Measurements from ENCODE around the gene MEGF9.
"Not testable (repeated sequence)": the region's sequence is repeated elsewhere in the genome, so short reads cannot be mapped to it uniquely, and the experiment has no call there.

MEGF9 gene

DNA sequence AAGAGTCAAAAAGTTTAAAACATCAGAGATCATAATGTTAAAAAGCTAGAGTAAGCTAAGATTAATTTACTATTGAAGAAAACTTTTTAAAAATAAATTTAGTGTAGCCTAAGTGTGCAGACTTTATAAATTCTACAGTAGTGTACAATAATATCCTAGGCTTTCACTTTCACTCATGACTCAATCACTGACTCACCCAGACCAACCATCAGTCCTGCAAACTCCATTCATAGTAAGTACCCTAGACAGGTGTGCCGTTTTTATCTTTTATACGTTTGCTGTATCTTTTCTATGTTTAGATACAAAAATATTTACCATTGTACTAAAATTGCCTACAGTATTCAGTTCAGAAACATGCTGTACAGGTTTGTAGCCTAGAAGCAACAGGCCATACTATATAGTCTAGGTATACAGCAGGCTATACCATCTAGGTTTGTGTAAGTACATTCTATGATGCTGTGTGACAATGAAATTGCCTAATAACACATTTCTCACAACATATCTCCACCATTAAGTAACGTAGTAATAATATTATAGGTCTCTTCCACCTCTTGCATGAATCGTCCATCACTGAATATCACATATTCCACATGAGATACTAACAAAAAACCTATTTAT, 59.2 kb downstream of the MEGF9 start:
- DNase-seq (ENCODE audit: low read depth) = no peak

- DNase-seq (ENCODE audit: low read depth) = no peak
Observed at GRCh38 chr9:120654272-120654671, 60.0 kb downstream of the MEGF9 start.

- no peak for DNase-seq (ENCODE audit: low read depth)
Observed at GRCh38 chr9:120653762-120654161, 60.5 kb downstream of the MEGF9 start.

DNA sequence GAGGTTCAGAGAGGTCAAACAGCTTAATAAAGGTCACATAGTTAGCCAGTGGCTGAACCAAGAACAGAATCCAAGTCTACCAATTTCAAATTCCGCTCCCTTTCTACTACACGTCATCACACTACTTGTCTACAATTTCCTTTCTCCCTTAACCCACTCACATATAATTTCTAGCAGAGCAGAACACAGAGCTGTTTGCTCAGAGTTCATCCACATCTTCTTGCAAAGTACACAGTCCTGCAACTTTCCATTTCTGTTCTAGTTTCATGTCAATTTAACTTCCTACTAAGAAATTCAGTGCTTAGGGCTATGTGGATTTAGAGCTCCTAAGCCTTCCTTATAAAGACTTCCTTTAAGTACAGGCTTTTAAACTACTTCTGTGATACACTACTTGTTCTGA, 61.3 kb downstream of the MEGF9 start:
- no peak for DNase-seq (ENCODE audit: low read depth)

DNA sequence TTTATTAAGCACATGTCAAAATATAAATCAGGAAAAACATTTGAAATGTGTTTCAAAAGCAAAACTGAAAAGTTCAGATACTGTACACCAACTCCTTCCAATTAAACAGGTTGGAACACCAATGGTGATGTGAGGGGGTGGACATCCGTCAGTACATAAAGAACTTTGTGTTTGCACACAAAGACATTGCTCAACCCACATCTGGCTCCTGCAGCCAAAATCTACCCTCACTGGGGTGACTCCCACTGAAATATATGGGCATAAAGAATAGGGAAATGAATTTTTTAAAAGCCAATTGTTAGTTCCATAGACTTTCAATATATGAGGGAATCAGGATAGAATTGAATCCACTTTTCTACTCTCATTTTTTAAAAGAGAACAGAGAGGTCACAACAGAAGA, 63.9 kb downstream of the MEGF9 start:
- no peak for DNase-seq (ENCODE audit: low read depth)

DNA sequence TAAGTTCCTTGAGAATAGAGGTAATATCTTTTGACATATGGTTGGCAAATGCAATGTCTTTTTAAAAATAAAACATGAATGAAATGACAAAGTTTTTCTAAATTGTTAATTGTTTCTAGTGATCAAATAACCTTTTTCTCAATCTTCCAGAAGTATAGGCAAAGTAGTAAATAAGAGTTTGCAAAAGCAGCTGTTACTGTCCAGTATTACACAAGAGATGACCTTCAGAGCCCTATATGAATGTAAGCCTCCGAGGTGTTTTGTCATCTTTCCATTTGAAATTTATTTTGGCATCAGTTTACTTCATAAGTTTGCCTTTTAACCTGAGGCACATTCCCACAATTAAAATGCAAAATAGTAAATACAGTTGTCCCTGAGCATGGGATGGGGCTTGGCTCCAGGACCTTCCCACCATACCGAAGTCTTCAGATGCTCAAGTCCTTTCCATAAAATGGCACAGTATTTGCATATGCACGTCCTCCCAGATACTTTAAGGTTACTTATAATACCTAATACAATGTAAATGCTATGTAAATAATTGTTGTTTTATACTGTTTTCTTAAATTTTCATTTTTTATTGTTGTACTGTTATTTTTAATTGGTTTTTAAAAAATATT, 65.6 kb downstream of the MEGF9 start:
- DNase-seq (ENCODE audit: low read depth) = no peak

DNA sequence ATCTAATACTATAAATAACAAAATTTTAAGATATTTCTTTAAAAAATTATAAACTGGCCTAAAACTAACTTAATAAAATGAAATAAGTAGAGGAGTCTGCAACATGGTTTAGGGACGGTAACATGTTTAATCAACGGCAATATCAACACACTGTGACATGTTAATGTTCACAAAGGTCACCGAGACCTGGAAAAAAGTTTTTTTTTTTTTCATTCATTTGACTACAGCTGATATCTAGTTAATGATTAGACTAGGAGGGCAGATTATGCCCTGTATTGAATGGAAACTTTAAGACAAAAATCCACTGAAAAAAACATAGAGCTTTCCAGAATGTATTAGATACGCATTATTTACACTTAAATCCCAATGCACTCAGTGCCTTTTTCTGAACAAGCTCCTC, 67.3 kb downstream of the MEGF9 start:
- no peak for DNase-seq (ENCODE audit: low read depth)

DNA sequence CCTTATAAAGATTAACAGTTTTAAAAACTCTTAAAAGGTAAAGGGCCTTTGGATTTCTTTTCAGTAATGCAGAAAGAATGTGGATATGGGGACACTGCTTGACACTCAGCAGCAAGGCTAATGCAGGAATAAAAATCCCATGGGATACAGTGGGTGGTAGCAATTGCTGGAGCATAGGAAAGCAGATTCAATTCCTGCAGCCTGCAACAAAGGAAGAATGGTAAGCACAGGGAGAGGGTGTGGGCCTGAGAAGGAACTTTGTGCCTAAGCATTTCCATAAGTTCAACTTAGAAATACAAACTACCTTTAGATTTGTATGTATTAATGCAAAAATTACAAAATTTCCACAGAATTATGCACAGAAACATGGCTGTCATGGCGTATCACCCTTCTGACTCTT, 68.5 kb downstream of the MEGF9 start:
- DNase-seq (ENCODE audit: low read depth) = no peak

DNA sequence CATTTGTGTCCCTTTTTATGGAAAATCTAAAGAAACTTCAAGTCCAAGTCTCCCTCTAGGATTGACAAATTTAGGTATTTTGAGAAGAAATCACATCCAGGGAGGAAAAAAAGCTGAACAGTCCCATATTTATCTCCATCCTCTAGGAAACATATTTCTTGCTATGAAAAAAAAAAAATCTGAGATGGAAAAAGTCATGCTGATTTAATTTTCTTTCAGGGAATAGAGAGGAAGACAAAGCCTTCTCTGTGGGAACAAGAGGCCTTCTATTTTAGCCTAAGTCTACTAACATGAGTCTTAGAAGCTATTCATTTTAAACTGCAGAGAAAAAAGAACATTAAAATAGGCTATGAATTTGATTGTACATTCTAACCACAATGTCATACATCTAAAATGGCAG, 71.2 kb downstream of the MEGF9 start:
- no peak for DNase-seq (ENCODE audit: low read depth)

DNA sequence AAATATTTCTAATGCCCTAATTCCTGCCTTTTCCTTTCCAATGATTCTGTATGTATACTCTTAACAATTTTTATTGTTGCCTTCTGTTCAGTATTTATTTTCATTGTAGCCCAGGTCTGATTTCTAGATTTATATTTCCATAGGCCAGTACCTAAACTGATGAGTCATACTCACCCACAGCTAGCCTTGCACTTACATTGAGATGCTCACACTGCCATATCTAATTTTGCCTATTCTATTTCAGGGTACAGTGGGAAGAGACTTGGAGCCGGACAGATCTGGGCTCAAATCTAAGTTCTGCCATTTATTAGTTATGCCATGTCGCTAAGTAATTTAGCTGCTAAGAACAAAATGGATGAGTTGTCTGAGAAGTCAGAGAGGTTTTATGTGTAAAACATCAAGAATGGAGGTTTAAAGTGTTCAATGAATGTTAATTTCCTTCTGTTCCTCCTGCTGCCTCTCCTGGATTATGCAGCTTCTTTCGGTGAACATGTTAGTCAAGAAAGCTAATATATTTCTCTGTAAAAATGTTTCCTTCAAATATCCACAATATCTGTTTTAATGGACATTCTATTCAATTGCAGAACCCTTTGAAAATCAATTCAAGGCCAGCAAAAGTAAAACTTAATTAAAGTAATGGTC, 72.0 kb downstream of the MEGF9 start:
- no peak for DNase-seq (ENCODE audit: low read depth)

GRCh38 chr9:120640874-120641273, 73.4 kb downstream of the MEGF9 start:
- not testable (repeated sequence) for DNase-seq (ENCODE audit: low read depth)

- no peak for DNase-seq (ENCODE audit: low read depth)
Observed at GRCh38 chr9:120640380-120640779, 73.9 kb downstream of the MEGF9 start.

- DNase-seq (ENCODE audit: low read depth) = no peak
Observed at GRCh38 chr9:120637919-120638318, 76.4 kb downstream of the MEGF9 start.

GRCh38 chr9:120636194-120636957, 77.9 kb downstream of the MEGF9 start:
- DNase-seq (ENCODE audit: low read depth) = no peak

DNA sequence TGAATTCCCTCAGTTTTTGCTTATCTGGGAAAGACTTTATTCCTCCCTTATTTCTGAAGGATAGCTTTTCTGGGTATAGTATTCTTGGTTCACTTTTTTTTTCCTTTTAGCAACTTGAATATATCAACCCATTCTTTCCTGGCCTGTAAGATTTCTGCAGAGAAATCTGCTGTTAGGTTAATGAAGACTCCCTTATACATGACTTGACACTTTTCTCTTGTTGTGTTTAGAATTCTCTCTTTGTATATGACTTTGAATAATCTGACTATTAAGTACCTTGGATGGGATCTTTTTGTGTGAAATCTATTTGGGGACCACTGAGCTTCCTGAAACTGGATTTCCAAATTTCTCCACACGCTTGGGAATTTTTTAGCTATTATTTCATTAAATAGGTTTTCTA, 79.3 kb downstream of the MEGF9 start:
- no peak for DNase-seq (ENCODE audit: low read depth)

- no peak for DNase-seq (ENCODE audit: low read depth)
Observed at GRCh38 chr9:120630333-120630732, 83.9 kb downstream of the MEGF9 start.

DNA sequence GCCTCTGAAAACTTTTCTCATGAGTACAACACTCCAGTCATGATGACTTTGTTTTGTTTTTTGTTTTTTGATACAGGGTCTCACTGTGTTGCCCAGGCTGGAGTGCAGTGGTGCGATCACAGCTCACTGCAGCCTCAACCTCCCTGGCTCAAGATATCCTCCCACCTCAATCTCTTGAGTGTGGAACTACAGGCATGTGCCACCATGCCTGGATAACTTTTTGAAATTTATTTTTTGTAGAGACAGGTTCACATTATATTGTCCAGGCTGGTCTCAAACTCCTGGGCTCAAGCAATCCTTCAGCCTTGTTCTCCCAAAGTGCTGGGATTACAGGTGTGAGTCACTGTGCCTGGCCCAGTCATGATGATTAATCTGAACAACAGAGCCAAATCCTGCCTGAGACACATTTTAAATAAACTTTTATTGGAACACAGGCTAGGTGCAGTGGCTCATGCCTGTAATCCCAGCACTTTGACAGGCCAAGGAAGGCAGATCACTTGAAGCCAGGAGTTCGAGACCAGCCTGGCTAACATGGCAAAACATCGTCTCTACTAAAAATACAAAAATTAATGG, 85.3 kb downstream of the MEGF9 start:
- DNase-seq (ENCODE audit: low read depth) = not testable (repeated sequence)

GRCh38 chr9:120628207-120628924, 85.9 kb downstream of the MEGF9 start:
- DNase-seq (ENCODE audit: low read depth) = no peak

GRCh38 chr9:120627073-120627472, 87.2 kb downstream of the MEGF9 start:
- no peak for DNase-seq (ENCODE audit: low read depth)

DNA sequence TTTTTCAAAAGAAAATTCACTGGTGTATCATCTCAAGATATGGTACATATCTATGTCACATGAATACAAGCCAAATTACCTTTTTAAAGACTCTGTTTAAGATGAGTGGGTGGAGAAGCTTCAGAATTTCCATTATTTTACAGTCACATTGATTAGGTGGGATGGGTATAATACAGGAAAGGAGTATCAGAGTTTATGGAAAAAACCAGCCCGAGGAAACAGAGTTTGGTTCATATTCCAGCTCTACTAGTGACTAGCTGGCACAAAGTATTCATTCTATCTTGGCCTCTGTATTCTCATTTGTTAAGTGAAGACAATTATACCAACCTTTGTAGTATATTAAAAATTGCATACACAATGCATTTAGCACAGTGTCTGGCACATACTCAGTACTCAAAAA, 87.8 kb downstream of the MEGF9 start:
- DNase-seq (ENCODE audit: low read depth) = no peak

DNA sequence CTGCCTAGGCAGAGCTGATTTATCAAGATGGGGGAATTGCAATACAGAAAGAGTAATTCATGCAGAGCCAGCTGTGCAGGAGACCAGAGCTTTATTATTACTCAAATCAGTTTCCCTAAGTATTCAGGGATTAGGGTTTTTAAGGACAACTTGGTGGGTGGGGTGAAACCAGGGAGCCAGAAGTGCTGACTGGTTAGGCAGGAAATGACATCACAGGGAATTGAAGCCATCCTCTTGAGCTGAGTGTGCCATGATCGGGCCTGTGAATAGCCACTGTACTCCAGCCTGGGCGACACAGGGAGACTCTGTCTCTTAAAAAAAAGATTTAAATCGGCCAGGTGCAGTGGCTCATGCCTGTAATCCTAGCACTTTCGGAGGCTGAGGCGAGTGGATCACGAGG, 89.0 kb downstream of the MEGF9 start:
- no peak for DNase-seq (ENCODE audit: low read depth)

- DNase-seq (ENCODE audit: low read depth) = no peak
Observed at GRCh38 chr9:120622790-120623189, 91.5 kb downstream of the MEGF9 start.
